ENCODE measurements around the gene NAA35.
"Not testable (repeated sequence)": the region's sequence is repeated elsewhere in the genome, so short reads cannot be mapped to it uniquely, and the experiment has no call there.

NAA35 gene

DNA sequence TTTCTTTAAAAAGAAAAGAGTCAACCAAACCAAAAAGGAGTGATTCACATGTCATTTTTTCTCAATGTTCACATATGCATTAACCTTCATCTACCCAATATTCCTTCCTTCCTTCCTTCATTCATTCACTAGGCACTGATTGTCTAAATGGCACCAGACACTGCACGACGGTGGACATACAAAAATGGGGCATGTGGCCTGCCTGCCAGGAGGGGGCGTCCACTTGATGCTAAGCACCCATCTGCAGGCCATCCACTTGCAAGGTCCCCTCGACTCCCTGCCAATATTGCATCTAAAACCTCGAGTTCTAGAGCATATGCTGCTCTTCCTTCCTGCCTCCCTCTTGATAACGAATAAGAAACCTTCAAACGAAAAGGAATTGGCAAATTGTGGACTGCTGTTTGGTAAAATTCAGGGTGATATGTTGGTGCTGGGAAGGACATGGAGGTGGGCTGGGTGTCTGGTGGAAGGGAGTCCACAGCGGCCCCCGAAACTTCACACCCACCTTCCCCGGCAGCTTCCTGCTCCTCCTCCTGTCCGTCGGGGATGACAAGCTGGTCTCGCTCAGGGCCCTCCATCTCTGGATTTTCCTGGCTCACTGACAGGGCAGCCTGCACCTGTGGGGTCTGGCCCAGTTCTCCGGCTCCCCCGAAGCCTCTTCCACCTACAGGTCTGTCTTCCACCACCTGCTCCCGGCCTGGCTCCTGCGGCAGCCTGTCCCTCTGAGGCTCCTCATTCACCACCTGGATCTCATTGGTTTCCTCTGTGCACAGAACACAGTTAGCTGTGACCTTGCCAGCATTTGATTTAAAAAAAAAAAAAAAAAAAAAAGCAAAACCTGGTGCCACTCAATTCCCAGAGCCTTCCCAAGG lies 94.2 kb downstream of the NAA35 start:
- DNase-seq (ENCODE audit: low read depth in 2 of 2): no peak

DNA sequence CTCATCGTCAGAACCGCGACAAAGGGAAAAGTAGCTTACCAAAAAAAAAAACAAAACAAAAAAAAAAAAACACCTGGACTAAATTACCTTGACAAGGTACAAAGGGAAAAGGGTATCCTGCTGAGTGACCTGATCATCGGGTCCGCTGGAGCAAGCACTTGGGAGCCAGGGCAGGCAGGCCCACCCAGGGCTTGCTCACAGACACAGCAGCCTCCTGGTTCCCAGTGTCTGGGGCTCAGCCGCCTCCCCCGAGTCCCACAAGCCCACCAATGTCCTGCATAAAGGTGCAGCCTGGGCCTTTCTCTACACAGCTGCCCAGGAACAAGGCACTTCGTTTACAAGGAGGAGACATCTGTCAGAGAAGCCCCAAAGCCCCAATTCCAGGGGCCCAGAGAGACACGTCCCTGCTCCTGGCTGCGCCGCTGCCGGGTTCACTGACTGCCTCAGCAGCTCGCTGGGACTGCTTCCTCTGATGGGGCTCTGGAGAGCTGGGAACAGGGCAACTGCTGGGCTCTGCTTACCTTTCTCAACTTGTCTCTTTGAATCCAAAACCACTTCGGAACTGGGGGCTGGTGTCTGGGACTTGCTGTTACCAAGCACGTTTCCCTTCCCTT lies 95.0 kb downstream of the NAA35 start:
- no peak for DNase-seq (ENCODE audit: low read depth in 2 of 2)

- no peak for DNase-seq (ENCODE audit: low read depth in 2 of 2)
Observed at GRCh38 chr9:86036555-86036954, 95.6 kb downstream of the NAA35 start.

DNA sequence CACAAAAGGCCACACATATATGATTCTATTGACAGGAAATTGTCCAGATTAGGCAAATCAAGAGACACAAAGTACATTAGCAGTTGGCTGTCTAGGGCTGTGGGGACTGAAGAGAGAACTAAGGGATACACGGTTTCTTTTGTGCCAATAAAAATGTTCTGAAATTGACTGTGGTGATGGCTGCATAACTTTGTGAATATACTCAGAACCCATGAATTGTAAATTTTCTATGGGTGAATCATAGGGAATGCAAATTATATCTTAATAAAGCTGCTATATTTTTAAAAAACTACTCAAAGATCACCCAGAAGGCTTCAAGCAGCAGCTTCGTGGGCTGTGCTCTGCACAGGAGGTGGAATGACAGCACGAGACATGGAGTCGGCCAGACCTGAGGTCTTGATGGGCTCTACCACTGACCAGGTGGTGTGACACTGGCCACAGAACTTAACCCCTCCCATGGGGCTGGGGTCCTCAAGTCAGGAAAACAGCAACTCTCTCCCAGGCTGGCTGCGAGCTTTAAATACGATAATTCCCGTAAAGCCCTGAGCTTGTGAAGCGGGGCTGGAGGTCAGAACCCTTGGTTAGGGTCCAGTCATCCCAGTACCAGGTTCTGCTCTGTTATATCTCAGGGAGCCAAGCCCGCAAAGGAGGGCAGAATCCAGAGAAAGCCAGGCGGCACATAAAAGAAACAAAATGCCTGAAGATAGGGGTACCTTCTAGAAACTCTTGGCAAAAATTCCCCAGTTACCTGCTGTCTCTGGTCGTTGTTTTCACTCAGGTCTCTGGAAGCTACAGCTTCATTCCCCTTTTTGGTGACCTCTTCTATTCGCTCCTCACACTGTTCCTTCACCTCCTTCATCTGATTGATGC lies 99.3 kb downstream of the NAA35 start:
- DNase-seq (ENCODE audit: low read depth in 2 of 2): no peak

DNA sequence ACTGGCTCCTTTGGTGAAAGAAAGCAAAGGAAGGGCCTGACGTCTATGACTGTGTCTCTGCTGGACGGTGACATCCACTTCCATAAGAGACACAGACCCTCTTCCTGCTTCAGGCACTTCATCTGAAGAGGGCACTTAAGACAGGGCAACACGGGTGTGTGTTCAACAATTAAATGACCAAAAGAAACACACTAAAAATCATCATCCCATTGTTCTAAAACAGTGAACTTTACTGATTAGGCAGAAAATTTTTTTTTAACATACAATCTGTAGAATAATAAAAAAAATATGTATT lies 99.9 kb downstream of the NAA35 start:
- DNase-seq (ENCODE audit: low read depth in 2 of 2): no peak

- DNase-seq (ENCODE audit: low read depth in 2 of 2): no peak
Observed at GRCh38 chr9:86041311-86041741, 100.4 kb downstream of the NAA35 start.

- DNase-seq (ENCODE audit: low read depth in 2 of 2): no peak
Observed at GRCh38 chr9:86042199-86042978, 101.4 kb downstream of the NAA35 start.

GRCh38 chr9:86043586-86043985 lies 102.6 kb downstream of the NAA35 start:
- DNase-seq (ENCODE audit: low read depth in 2 of 2): no peak

DNA sequence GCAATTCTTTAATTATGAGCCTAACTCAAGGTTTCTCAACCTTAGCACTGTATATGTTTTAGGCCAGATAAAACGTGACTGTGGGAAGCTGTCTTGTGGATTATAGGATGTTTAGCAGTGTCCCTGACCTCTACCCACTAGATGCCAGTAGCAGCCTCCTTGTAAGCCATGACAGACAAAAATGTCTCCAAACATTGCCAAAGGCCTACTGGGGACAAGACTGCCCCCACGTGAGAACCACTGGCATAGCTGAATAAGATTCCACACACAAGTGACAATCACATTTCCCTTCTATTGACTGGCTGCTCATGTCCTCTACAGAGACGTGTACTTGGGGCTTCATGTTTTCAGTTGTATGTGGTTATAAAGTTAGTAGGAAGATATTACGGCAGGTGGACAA lies 103.1 kb downstream of the NAA35 start:
- DNase-seq (ENCODE audit: low read depth in 2 of 2): no peak

DNA sequence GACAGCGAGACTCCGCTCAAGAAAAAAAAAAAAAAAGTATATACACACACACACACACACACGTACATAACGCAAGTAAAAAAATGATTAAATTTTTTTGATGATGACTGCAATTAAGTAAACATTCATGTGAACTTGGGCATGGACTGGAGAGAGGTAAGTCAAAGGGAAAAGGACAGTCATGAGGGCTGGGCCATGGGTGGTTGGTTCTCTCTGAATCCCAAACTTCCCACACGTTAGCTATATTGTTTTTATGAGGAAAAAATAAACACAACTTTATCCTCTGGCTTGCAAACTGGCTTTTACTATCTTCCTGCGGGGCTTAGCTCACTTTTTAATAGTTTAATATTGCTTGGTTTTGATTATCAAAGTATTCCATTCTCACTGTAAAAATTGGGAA lies 104.7 kb downstream of the NAA35 start:
- DNase-seq (ENCODE audit: low read depth in 2 of 2): no peak

GRCh38 chr9:86046071-86046636 lies 105.2 kb downstream of the NAA35 start:
- DNase-seq (ENCODE audit: low read depth in 2 of 2): no peak

DNA sequence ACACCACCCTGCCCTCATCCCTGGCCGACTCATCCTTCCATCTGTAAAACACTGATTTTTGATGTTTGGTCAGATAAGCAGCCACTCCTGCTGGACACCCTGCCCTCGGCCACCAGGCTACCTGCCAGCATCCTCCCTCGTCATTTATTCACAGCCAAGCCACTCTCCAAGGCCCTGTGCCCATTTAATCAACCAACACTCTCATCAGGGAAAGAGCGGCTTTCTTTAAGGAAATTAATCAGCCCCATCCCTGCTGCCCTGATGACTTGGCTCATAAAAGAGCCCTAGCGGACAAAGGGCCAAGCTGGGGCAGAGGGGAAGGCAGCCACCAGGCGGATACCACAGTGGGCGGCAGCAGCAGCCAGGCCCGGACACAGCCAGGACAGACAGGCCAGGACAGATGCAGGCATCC lies 106.0 kb downstream of the NAA35 start:
- no peak for DNase-seq (ENCODE audit: low read depth in 2 of 2)

GRCh38 chr9:86047361-86047760 lies 106.4 kb downstream of the NAA35 start:
- DNase-seq (ENCODE audit: low read depth in 2 of 2): no peak

DNA sequence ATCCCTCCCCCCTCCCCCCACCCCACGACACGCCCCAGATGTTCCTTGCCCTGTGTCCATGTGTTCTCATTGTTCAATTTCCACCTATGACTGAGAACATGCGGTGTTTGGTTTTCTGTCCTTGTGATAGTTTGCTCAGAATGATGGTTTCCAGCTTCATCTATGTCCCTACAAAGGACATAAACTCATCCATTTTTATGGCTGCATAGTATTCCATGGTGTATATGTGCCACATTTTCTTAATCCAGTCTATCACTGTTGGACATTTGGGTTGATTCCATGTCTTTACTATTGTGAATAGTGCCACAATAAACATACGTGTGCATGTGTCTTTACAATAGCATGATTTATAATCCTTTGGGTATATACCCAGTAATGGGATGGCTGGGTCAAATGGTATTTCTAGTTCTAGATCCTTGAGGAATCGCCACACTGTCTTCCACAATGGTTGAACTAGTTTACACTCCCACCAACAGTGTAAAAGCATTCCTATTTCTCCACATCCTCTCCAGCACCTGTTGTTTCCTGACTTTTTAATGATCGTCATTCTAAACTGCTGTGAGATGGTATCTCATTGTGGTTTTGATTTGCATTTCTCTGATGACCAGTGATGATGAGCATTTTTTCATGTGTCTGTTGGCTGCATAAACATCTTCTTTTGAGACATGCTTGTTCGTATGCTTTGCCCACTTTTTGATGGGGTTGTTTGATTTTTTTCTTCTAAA lies 107.2 kb downstream of the NAA35 start:
- not testable (repeated sequence) for DNase-seq (ENCODE audit: low read depth in 2 of 2)

- no peak for DNase-seq (ENCODE audit: low read depth in 2 of 2)
Observed at GRCh38 chr9:86052556-86053468, 111.9 kb downstream of the NAA35 start.

GRCh38 chr9:86054695-86055094 lies 113.7 kb downstream of the NAA35 start:
- no peak for DNase-seq (ENCODE audit: low read depth in 2 of 2)

- DNase-seq (ENCODE audit: low read depth in 2 of 2): no peak
Observed at GRCh38 chr9:86057491-86057890, 116.5 kb downstream of the NAA35 start.

DNA sequence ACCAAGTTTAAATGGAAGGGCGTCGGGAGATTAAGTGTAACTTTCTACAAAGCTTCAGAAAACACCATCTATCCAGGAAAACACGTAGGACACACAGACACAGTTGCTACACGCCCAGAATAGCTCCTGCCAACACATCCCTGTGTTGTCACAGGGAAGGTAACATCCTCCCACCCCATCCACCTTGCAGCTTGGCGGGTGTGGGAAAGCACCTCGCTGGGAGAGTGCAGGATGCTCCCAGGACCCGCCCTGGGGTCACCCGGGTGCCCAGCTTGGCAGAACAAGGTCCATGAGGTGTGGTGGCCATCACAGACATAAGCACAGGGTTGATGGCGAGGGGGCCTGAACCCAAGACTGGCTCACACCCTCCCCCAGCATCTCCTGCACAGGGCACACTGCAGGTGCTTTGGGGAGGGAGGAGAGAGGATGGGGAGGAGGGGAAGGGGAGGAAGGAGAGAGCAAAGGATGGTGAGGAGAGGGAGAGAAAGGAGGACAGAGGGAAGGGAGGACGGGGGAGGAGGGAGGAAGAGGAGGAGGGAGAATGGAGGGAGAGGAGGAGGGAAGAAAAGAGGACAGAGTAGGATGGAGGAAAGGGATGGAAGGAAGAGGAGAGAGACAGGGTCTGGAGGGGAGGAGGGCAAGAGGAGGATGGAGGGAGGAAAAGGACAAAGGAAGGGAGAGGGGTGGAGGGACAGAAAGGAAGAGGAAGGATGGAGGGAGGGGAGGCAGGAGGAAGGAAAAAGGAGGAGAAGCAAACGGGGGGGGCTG lies 121.2 kb downstream of the NAA35 start:
- no peak for DNase-seq (ENCODE audit: low read depth in 2 of 2)

Measured in stimulated activated CD8-positive, alpha-beta memory T cell treated with anti-CD3 and anti-CD28 coated beads, Interleukin-2, amount 100 ng/mL, for 48 hours (primary cell).